Panc1 (cell line): ENCODE results near the gene ITPR2.
"Not testable (repeated sequence)": the region's sequence is repeated elsewhere in the genome, so short reads cannot be mapped to it uniquely, and the experiment has no call there.

ENCODE experiments used
- CTCF ChIP-seq: fragments of 450-650 bp; IDR thresholded peaks from 2 replicates; pipeline ENCODE4 v1.5.1; 2017; ENCODE audit warnings: mild to moderate bottlenecking
- POLR2AphosphoS5 ChIP-seq: IDR thresholded peaks from 2 replicates; pipeline ENCODE4 v1.6.1; 2012; ENCODE audit warnings: mild to moderate bottlenecking, low read depth, low read length, moderate library complexity
- REST ChIP-seq, 2 experiments: IDR thresholded peaks; 2 replicates each; pipeline ENCODE4 v1.6.1; 2011 to 2012; ENCODE audit warnings: low read depth in 2 of 2, control low read depth in 1 of 2, low read length in 1 of 2, mild to moderate bottlenecking in 1 of 2, moderate library complexity in 1 of 2; ENCODE audit not compliant: insufficient read depth in 1 of 2

GRCh38 chr12:26775991-26776390, 57.0 kb downstream of the ITPR2 start:
- not testable (repeated sequence) for TF ChIP-seq CTCF; REST (IDR thresholded peaks at IDR 0.05; ENCODE audit: insufficient read depth in 1 of 2, low read depth in 2 of 2, low read length in 1 of 2); POLR2AphosphoS5
